Neural progenitor cell (in vitro differentiated cells): ENCODE measurements around the gene UBALD2. TPM values are rescaled to one million over a fixed set of nuclear protein-coding genes. Genes with fewer than 3 reads are reported as not detected.
A peak's percentile ranks its signal among the peaks of the same experiment; 100 is the strongest.

Experiments used
- DNase-seq: peaks from one replicate; pipeline ENCODE4 v3.0.0-alpha.2; 2016; ENCODE audit warnings: low spot score
- H2AFZ ChIP-seq: fragments of 200-600 bp; sonication (generic); replicated peaks from 2 replicates; pipeline ENCODE4 v1.6.1; 2016; ENCODE audit warnings: antibody characterized with exemption
- H3F3A ChIP-seq: fragments of 200-600 bp; sonication (generic); 2 replicates; pipeline ENCODE4 v1.6.1; 2016; ENCODE audit warnings: antibody characterized with exemption, low read depth
- H3K27ac ChIP-seq: fragments of 200-600 bp; sonication (generic); 2 replicates; pipeline ENCODE4 v1.5.1; 2016; ENCODE audit warnings: mild to moderate bottlenecking
- H3K27me3 ChIP-seq: fragments of 200-600 bp; sonication (generic); 2 replicates; pipeline ENCODE4 v1.6.1; 2016; ENCODE audit warnings: mild to moderate bottlenecking, moderate library complexity
- H3K36me3 ChIP-seq: fragments of 200-600 bp; sonication (generic); 2 replicates; pipeline ENCODE4 v1.5.1; 2016
- H3K4me1 ChIP-seq: fragments of 200-600 bp; sonication (generic); 2 replicates; pipeline ENCODE4 v1.6.1; 2016; ENCODE audit warnings: mixed run types
- H3K4me2 ChIP-seq: fragments of 200-600 bp; sonication (generic); 2 replicates; pipeline ENCODE4 v1.6.1; 2016
- H3K4me3 ChIP-seq: fragments of 200-600 bp; sonication (generic); 2 replicates; pipeline ENCODE4 v1.5.1; 2016
- H3K79me2 ChIP-seq: fragments of 200-600 bp; sonication (generic); 2 replicates; pipeline ENCODE4 v1.6.1; 2016; ENCODE audit warnings: low read depth
- H3K9ac ChIP-seq: fragments of 200-600 bp; sonication (generic); 2 replicates; pipeline ENCODE4 v1.6.1; 2016
- H3K9me3 ChIP-seq: fragments of 200-600 bp; sonication (generic); 2 replicates; pipeline ENCODE4 v1.5.1; 2016; ENCODE audit warnings: low read depth
- H4K20me1 ChIP-seq: fragments of 200-600 bp; sonication (generic); 2 replicates; pipeline ENCODE4 v1.6.1; 2016; ENCODE audit warnings: low read depth
- H3K27ac Mint-ChIP-seq: 3 replicates; pipeline ENCODE4 v1.8.0; 2021; ENCODE audit warnings: mixed read lengths
- H3K27me3 Mint-ChIP-seq: 2 replicates; pipeline ENCODE4 v1.8.0; 2022; ENCODE audit warnings: low read depth, mild to moderate bottlenecking, inconsistent platforms, moderate library complexity, mixed read lengths; ENCODE audit not compliant: insufficient read depth
- H3K36me3 Mint-ChIP-seq: 3 replicates; pipeline ENCODE4 v1.8.0; 2021; ENCODE audit warnings: mixed read lengths
- H3K4me1 Mint-ChIP-seq: 3 replicates; pipeline ENCODE4 v1.8.0; 2021; ENCODE audit warnings: mixed read lengths
- H3K4me3 Mint-ChIP-seq: 3 replicates; pipeline ENCODE4 v1.8.0; 2021; ENCODE audit warnings: mild to moderate bottlenecking, moderate library complexity, mixed read lengths
- H3K9me3 Mint-ChIP-seq: 3 replicates; pipeline ENCODE4 v1.8.0; 2020; ENCODE audit warnings: mixed read lengths
- EZH2 ChIP-seq: fragments of 200-600 bp; sonication (generic); IDR thresholded peaks from 2 replicates; pipeline ENCODE4 v1.6.1; 2017; ENCODE audit warnings: antibody characterized with exemption, mild to moderate bottlenecking, moderate library complexity
- EZH2phosphoT487 ChIP-seq: fragments of 200-600 bp; sonication (generic); IDR thresholded peaks from 2 replicates; pipeline ENCODE4 v1.6.1; 2017; ENCODE audit warnings: antibody characterized with exemption
- total RNA-seq: library from RNA; depleted of rRNA; stranded (reverse); fragments of >200 nt; gene quantifications from 2 replicates; pipeline ENCODE4 v1.2.3, GENCODE V29; 2015; ENCODE audit warnings: low replicate concordance
- TF ChIP-seq, protein P1 (sequence below): fragments of 200-600 bp; sonication (generic); IDR thresholded peaks from 2 replicates; pipeline ENCODE4 v1.5.1; 2017; ENCODE audit warnings: antibody characterized with exemption, mild to moderate bottlenecking

The UBALD2 gene
- total RNA-seq, 1 donor from 2014 or later = 4.2 TPM

DNA sequence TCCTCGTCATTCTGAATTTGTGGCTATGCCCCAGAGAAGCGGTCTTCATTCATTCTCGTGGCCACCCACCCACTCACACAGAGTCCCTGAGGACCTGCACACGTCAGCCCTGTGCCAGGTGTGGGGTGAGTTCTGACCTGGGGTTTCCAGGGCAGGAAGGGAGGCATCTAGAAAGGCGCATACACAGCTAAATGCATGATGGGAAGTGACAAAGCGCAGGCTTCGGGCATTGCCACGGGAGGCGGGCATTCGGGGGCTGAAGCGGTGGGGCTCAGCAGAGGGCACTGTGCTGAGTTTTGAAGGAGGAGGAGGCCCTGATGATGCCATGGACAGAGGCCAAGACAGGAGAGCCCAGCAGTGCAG, 10.9 kb downstream of the UBALD2 start:
- Histone ChIP-seq H3K9ac (no peak overlapping the region), H3K9me3 (no peaks in the 10 kb centered on the region), H2AFZ (no peak overlapping the region), H3K79me2 (no peaks in the 10 kb centered on the region), H3K36me3 (no peaks in the 10 kb centered on the region), H3K27ac (no peak overlapping the region), H4K20me1 (peaks cover 15% of the 10 kb centered on the region), H3K4me3 (no peak overlapping the region), H3K27me3 (no peaks in the 10 kb centered on the region), H3K4me2 (no peak overlapping the region), H3K4me1 (peaks cover 12% of the 10 kb centered on the region), H3F3A (peaks cover 7% of the 10 kb centered on the region)
- Mint-ChIP-seq H3K27ac (no peak overlapping the region), H3K9me3 (no peaks in the 10 kb centered on the region), H3K27me3 (peaks cover 3% of the 10 kb centered on the region), H3K4me3 (peak overlapping the region; percentile 7), H3K36me3 (no peaks in the 10 kb centered on the region), H3K4me1 (peaks cover 2% of the 10 kb centered on the region)
- DNase-seq = no peak
- TF ChIP-seq EZH2phosphoT487 (no peak), EZH2 (no peak)
- TF ChIP-seq, protein P1, sequence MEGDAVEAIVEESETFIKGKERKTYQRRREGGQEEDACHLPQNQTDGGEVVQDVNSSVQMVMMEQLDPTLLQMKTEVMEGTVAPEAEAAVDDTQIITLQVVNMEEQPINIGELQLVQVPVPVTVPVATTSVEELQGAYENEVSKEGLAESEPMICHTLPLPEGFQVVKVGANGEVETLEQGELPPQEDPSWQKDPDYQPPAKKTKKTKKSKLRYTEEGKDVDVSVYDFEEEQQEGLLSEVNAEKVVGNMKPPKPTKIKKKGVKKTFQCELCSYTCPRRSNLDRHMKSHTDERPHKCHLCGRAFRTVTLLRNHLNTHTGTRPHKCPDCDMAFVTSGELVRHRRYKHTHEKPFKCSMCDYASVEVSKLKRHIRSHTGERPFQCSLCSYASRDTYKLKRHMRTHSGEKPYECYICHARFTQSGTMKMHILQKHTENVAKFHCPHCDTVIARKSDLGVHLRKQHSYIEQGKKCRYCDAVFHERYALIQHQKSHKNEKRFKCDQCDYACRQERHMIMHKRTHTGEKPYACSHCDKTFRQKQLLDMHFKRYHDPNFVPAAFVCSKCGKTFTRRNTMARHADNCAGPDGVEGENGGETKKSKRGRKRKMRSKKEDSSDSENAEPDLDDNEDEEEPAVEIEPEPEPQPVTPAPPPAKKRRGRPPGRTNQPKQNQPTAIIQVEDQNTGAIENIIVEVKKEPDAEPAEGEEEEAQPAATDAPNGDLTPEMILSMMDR = no peak

DNA sequence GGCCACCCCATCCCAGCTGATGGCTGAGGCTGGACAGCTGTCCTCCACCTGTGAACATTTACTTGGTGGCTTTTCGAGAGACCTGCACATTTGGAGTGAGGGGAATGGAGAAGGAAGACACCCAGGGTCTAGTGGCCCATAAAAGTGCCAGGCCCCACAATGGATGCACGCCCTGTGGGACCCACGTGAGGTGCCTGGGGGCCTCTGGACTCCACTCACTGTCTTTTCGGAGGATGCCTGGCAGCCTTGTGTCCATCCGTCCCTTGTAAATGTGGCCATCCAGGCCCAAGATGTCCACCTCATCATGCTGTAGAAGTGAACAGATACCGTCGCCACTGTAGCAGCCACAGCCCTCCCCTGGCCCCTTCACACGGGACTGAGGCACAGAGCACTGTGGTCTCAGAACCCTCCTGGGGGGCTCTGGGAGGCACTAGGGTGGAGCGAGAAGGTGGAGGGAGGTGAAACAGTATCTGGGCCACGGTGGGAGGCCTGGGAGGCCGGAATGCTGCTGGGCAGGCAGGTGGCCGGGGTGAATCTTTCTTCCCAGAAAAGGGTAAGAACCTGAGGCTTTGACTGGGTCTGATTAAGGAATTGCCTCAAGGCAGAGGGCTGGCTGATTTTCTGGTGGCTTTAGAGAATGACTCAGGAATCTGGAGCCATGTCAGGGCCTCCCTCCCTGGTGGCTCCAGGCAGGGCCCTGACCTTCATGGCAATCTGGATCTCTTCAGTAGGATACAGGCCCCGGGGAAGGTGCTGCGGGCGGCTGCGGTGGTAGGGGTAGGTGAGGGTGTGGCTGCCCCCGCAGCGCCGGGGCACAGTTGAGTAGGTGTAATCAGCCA, 11.5 kb downstream of the UBALD2 start:
- H3K4me3 ChIP-seq = no peak overlapping the region
- H3K27ac ChIP-seq = no peak overlapping the region
- Mint-ChIP-seq H3K4me3 (peak overlapping the region; percentile 5), H3K27me3 (peaks cover 3% of the 10 kb centered on the region), H3K27ac (no peak overlapping the region), H3K36me3 (no peaks in the 10 kb centered on the region), H3K9me3 (no peaks in the 10 kb centered on the region), H3K4me1 (peaks cover 2% of the 10 kb centered on the region)
- DNase-seq = no peak
- no peaks in the 10 kb centered on the region for H3K79me2 ChIP-seq
- H3K27me3 ChIP-seq = no peaks in the 10 kb centered on the region
- peaks cover 7% of the 10 kb centered on the region for H3F3A ChIP-seq
- no peak for TF ChIP-seq EZH2phosphoT487
- no peak for TF ChIP-seq EZH2
- TF ChIP-seq, protein P1 = no peak
- no peaks in the 10 kb centered on the region for H3K9me3 ChIP-seq
- H4K20me1 ChIP-seq = peaks cover 10% of the 10 kb centered on the region
- no peak overlapping the region for H3K4me2 ChIP-seq
- H2AFZ ChIP-seq = no peak overlapping the region
- peaks cover 8% of the 10 kb centered on the region for H3K4me1 ChIP-seq
- no peaks in the 10 kb centered on the region for H3K36me3 ChIP-seq
- H3K9ac ChIP-seq = no peak overlapping the region

DNA sequence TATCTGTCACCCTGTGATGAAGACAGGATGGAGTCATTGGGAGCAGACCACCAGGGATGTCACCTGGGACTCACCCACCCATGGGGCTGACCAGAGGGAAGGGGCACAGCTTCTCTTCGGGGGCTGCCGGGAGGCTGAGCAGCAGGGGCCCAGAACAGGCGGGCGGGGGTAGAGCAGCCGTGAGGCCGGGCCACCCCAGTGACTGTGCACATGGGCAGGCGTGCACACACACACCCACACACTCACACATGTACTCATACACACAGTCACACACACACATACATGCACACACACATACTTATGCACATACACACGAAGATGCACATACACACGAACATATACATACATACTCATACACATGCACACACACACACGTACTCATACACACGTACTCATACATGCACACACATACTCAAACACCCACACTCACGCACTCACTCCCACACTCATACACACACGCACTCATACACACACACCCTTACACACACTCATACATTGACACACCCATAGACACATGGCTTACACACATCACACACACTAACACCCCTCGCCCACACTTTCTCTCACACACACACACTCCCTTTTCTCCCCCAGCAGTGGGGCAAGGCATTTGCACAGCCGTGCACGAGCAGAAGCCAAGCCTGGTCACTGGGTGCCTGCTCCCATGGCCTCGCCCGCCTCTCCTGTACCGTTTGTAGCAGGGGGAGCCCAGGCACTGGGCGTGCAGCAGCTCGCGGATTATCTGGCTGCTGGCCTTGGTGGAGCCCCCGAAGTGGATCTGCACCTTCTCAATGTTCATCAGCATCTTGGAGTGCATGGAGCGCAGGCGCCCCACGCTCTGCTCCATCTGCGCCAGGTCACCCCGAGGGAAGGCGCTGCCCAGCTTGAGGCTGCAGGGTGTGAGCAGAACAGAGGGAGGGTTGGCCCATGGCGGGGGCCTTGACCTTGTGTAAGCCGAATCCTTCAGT, 12.4 kb downstream of the UBALD2 start:
- H3K27me3 Mint-ChIP-seq = peaks cover 5% of the 10 kb centered on the region
- Histone ChIP-seq H4K20me1 (peaks cover 3% of the 10 kb centered on the region), H3K4me3 (no peak overlapping the region), H3K4me1 (no peaks in the 10 kb centered on the region), H3K27me3 (no peaks in the 10 kb centered on the region), H3K9me3 (no peaks in the 10 kb centered on the region), H3K79me2 (no peaks in the 10 kb centered on the region), H2AFZ (no peak overlapping the region), H3K9ac (no peak overlapping the region), H3K36me3 (no peaks in the 10 kb centered on the region), H3K27ac (no peak overlapping the region), H3F3A (peaks cover 5% of the 10 kb centered on the region), H3K4me2 (no peak overlapping the region)
- H3K36me3 Mint-ChIP-seq = no peaks in the 10 kb centered on the region
- peaks cover 2% of the 10 kb centered on the region for H3K4me1 Mint-ChIP-seq
- DNase-seq = no peak
- H3K27ac Mint-ChIP-seq = no peak overlapping the region
- TF ChIP-seq EZH2 = no peak
- TF ChIP-seq EZH2phosphoT487 = no peak
- TF ChIP-seq, protein P1 = no peak
- H3K4me3 Mint-ChIP-seq = no peak overlapping the region
- H3K9me3 Mint-ChIP-seq = no peaks in the 10 kb centered on the region
